GM18861 (cell line): ENCODE data around the gene ANKS1A.
"Not testable (repeated sequence)": the region's sequence is repeated elsewhere in the genome, so short reads cannot be mapped to it uniquely, and the experiment has no call there.

Experiments
- ATAC-seq: cut with Tn5 transposase; IDR thresholded peaks from one replicate; pipeline ENCODE4 v1.9.1; 2021; ENCODE audit not compliant: unreplicated experiment

The ANKS1A gene

DNA sequence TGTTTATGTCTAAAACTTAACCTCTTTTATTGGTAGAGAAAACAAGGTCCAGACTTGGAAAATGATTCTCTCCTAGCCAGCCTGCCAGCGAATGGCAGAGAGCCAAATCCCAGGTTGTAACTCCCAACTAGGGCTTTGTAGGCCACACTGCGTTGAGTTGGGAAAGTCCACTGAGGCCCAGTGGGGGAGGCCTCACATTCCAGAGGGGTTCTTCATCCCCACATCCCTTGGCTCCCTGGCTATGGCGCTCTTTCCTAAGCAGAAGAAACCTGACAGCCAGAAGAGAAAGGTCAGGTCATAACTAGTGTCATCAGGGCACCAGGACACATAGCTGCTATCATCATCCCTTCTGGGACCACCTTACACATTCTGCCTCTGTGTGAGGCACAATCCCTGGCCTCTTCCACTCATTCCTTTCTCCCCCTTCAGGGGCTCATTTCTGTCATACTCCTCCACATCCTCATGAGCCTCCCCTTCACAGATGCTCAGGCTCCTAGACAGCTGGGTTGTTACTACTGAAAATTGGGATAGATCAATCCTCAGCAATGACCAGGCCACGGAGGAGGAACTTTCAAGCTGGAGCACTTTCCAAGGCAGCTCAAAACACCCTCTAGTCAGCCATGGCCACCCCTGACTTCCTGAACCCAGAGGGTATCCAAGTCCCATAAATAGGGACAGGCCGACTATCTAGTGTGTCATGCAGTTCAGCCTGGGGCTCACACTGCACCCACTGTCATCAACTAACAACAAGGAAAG is 203.5 kb downstream of the ANKS1A start:
- no peak for ATAC-seq

DNA sequence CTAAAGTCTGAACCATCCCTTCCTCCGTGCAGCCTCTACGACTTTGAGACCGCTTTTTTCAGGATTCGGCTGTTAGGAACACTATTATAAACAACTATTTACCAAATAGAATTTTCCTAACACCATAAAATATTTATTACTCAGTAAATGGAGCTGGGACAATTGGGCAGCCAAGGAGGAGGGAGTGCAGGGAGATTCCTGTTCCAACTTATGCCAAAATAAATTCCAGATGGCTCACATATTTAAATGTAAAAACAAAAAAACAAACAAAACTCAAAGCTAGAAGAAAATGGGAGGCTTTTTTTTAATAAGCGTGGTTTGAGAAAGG is 204.0 kb downstream of the ANKS1A start:
- no peak for ATAC-seq

DNA sequence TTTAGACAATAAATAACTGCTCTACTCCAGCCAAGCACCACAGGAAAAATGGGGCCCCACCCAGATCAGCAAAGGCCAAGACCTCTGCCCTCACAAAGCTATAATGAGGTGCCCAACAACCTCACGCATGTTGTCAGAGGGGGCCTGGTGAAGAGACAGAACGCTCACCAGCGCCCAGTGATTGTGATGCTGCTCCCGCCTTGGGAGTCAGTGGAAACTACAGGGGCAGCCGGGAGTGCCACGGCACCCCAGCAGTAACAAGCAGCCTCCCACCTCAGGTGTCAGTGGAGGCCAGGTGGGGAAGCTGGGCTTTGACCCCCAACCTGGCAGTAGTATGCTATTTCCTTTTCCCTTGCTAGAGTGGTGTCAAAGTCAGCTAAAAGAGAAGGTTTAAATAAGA is 204.7 kb downstream of the ANKS1A start:
- no peak for ATAC-seq

- no peak for ATAC-seq
Measured at GRCh38 chr6:35094183-35094582, 205.1 kb downstream of the ANKS1A start.

DNA sequence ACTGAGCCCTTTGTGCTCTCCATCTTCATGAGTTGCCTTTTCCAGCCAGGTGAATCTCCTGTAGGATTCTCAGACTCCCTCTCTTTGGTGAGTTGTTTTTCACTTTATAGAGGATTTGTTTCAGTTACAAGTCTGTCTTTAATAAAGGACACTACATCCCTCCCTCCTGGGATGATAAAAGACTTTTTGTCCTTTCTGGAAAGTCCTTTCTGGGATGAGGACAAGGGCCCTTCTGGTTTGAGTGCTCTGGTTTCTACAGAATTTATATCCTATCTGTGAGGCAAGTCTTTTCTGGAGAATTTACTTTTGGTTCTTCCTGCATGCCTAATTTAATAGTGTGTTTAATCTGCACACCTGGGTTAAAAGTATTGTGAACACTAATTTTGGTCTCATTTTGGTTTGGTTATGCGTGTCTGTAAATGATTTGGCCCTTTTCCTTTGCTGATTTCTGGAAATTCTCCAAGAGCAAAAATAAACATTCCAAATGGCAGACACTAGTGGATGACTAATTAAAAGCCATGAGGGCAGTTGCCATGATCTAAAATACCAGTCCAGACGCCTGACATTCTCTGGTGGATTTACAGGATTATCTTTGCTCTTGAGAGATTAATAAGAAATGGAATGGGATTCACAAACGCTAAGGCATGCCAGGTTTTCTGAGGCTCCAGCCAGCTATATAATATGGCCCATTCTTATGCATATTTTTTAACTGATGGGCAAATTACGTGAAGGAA is 207.2 kb downstream of the ANKS1A start:
- no peak for ATAC-seq

GRCh38 chr6:35099116-35099515 is 210.1 kb downstream of the ANKS1A start:
- ATAC-seq = no peak

GRCh38 chr6:35105078-35105477 is 216.0 kb downstream of the ANKS1A start:
- no peak for ATAC-seq

- ATAC-seq = not testable (repeated sequence)
Measured at GRCh38 chr6:35106061-35106460, 217.0 kb downstream of the ANKS1A start.

GRCh38 chr6:35107208-35107607 is 218.2 kb downstream of the ANKS1A start:
- not testable (repeated sequence) for ATAC-seq

- ATAC-seq = not testable (repeated sequence)
Measured at GRCh38 chr6:35107761-35108160, 218.7 kb downstream of the ANKS1A start.

- no peak for ATAC-seq
Measured at GRCh38 chr6:35108309-35108885, 219.3 kb downstream of the ANKS1A start.

GRCh38 chr6:35120746-35121145 is 231.7 kb downstream of the ANKS1A start:
- no peak for ATAC-seq

DNA sequence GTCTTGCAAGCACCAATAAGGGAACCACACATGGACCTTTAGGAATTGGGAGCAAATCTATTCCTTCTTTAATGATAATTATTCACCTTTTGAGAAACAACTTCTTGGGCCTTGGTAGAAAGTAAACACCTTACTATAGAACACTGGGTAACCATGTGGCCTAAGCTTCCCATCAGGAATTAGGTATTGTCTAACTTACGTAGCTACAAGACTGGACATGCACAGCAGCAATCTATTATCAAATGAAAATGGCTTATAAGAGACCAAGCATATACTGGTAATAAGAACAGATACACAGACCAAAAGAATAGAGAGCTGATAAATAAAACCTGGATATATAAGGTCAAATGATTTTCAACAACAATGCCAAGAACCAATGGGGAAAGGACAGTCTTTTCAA is 235.3 kb downstream of the ANKS1A start:
- ATAC-seq = no peak

DNA sequence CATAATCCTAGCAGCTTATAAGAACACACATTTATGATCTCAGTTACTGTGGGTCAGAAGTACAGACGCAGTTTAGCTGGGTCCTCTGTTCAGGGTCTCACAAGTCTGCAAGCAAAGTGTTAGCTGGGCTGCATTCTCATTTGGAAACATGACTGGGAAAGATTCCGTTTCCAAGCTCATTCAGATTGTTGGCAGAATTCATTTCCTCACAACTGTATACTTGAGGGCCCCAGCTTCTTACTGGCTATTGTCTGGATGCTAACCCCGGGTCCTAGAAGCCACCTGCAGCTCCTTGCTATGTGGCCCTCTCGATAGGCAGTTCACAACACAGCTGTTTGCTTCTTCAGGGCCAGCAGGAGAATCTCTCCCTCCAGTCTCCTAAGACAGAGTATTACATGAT is 239.0 kb downstream of the ANKS1A start:
- no peak for ATAC-seq

- ATAC-seq = no peak
Measured at GRCh38 chr6:35128496-35128895, 239.4 kb downstream of the ANKS1A start.

DNA sequence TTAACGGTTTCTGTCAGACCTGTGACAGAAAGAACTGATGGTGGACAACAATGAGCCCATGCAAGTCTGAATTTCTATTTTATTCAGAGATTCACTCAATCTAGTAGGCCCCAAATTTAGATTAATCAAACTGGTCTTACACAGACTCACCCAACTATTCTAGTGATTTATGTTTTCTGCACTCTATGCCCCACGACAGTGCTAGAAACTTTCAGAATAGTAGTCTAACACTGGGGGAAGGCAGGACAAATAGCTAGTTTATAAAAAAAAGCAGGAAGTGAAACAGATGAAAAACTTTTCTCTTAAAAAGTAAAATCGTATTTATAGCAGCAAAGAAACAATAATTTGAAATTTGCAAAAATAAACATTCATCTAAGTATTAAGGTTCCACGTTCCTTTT is 247.1 kb downstream of the ANKS1A start:
- ATAC-seq = no peak

DNA sequence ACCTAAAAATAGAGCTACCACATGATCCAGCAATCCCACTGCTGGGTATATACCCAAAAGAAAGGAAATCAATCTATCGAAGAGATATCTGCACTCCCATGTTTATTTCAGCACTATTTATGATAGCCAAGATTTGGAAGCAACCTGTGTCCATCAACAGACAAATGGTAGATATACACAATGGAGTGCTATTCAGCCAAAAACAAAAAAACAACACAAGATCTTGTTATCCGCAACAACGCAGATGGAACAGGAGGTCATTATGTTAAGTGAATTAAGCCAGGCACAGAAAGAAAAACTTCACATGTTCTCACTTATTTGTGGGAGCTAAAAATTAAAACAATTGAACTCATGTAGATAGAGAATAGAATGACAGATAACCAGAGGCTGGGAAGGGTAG is 249.1 kb downstream of the ANKS1A start:
- ATAC-seq = not testable (repeated sequence)

DNA sequence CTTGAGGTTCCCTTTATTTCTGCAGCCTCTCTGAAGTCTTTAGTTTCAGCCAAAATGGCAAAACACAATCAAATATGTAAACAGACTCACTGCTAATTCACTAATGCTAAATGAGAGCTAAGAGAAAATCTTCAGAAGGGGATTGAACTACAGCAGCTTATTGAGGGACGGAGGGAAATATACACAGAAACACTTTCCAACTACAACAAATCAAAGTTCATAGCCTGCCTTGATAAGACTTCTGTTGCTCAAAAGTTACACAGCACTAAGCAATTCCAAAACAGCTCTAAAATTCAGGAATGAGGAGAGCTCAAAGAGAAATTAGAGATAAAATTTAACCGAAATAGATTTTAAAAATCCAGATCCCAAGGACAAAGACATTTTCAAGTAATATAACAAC is 250.4 kb downstream of the ANKS1A start:
- ATAC-seq = no peak

DNA sequence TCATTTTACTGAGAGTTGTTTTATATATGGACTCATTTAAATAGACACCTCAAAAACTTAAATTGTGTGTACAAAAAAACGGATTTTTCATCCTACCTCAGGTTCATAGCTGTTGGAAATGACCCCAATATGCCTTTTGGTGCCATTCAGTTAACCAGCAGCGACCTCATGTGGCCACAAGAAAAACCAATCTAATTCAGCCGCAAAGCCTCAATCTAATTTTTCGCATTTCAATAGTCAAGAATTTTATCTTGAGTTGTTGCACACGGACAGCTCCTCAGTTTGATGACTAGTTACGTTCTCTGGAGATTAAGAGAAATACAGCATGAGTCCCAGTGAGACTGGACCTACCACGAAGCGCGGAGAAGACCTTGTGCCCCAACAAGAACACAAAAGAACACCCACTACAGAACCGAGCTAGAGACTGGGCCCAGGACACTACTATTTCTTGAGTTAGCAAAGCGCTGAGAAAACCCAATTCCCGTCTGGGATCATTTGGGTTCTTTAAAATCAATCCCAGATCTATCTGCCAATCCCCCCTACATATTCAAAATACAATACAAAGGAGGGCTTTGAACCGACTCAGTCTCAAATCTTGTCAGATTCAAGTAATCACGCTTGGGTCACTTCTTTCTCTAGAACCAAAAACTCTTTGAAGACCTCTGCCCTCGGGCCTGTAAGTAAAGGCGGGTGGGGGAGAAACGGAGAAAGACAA is 251.0 kb downstream of the ANKS1A start:
- ATAC-seq = no peak

- no peak for ATAC-seq
Measured at GRCh38 chr6:35140639-35141006, 251.6 kb downstream of the ANKS1A start.
